Activated T-helper 17 cell treated with anti-CD3 and anti-CD28 coated beads, Interleukin-2, amount 50 U/mL, for 72 hours (primary cell): ENCODE results near the gene RNF169. TPM values are rescaled to one million over a fixed set of nuclear protein-coding genes. Genes with fewer than 3 reads are reported as not detected.
A peak's percentile ranks its signal among the peaks of the same experiment; 100 is the strongest.

ENCODE experiments used
- ATAC-seq: fragments of 150-1000 bp; cut with Tn5 transposase; replicated peaks from 2 replicates; pipeline ENCODE4 v1.10.0; 2021; ENCODE audit warnings: mild to moderate bottlenecking, moderate library complexity
- H3K27ac Mint-ChIP-seq: one replicate; pipeline ENCODE4 v1.8.0; 2022; ENCODE audit warnings: mixed read lengths
- H3K27me3 Mint-ChIP-seq: one replicate; pipeline ENCODE4 v1.8.0; 2022; ENCODE audit warnings: mixed read lengths
- H3K36me3 Mint-ChIP-seq: one replicate; pipeline ENCODE4 v1.8.0; 2022; ENCODE audit warnings: low read depth, mild to moderate bottlenecking, mixed read lengths
- H3K4me1 Mint-ChIP-seq: one replicate; pipeline ENCODE4 v1.8.0; 2022; ENCODE audit warnings: mixed read lengths
- H3K4me3 Mint-ChIP-seq: one replicate; pipeline ENCODE4 v1.8.0; 2022; ENCODE audit warnings: mild to moderate bottlenecking, mixed read lengths
- H3K9me3 Mint-ChIP-seq: one replicate; pipeline ENCODE4 v1.8.0; 2022; ENCODE audit warnings: mixed read lengths
- total RNA-seq, 2 donors: library from RNA; stranded (reverse); gene quantifications; one replicate each; pipeline ENCODE4 v1.2.3, GENCODE V29; 2022

The RNF169 gene
- total RNA-seq, 2 donors from 2014 or later: 14.6 to 15.8 TPM

DNA sequence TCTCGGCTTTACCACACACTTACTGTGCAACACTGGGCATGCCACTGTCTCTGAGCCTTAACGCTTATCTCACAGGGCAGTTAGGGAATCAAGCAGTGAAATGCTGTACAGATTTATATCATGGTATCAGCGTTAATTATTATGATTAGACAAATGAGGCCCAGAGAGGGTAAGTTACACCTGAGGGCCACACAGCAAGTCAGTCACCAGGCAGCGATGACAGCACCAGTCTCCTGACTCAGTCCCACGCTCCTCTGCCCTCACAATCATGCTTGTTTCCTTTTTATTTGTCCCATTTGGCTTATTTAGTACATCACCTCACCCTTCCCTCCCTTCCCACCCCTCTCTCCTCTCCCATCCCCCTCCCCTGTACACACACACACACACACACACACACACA lies 29.6 kb upstream of the RNF169 start:
- ATAC-seq: no peak
- no peaks in the 10 kb centered on the region for H3K9me3 Mint-ChIP-seq
- H3K4me3 Mint-ChIP-seq: no peak overlapping the region
- H3K4me1 Mint-ChIP-seq: no peaks in the 10 kb centered on the region
- no peak overlapping the region for H3K27ac Mint-ChIP-seq
- H3K27me3 Mint-ChIP-seq: peaks cover 3% of the 10 kb centered on the region
- no peaks in the 10 kb centered on the region for H3K36me3 Mint-ChIP-seq

- no peak for ATAC-seq
- Mint-ChIP-seq H3K4me3 (no peak overlapping the region), H3K27me3 (peaks cover 7% of the 10 kb centered on the region), H3K27ac (no peak overlapping the region), H3K9me3 (no peaks in the 10 kb centered on the region), H3K36me3 (no peaks in the 10 kb centered on the region), H3K4me1 (no peaks in the 10 kb centered on the region)
Measured at GRCh38 chr11:74720596-74721478, 27.8 kb upstream of the RNF169 start.

DNA sequence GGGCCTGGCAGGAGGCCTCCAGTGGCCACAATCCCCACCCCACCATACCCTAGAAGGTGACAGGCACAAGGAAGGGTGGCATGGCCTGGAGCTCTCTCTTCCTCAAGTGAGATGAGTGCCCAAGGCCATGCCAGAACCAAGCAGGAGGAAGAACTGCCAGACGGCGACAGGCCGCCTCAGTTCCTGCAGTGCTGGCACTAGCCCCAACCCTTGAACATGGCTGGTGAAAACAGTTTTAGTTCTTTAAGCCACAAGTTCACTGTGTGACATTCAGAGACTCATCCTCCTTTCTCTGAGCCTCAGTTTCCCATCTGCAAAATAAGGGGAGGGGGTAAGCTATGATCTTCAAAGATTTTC lies 27.2 kb upstream of the RNF169 start:
- Mint-ChIP-seq H3K4me3 (no peak overlapping the region), H3K27ac (no peak overlapping the region)

GRCh38 chr11:74723511-74723910 lies 25.1 kb upstream of the RNF169 start:
- Mint-ChIP-seq H3K36me3 (no peaks in the 10 kb centered on the region), H3K27me3 (peaks cover 4% of the 10 kb centered on the region), H3K9me3 (no peaks in the 10 kb centered on the region), H3K27ac (no peak overlapping the region), H3K4me1 (no peaks in the 10 kb centered on the region), H3K4me3 (no peak overlapping the region)
- no peak for ATAC-seq

More for the DNA sequence above, 27.2 kb upstream of the RNF169 start:
- Mint-ChIP-seq H3K9me3 (no peaks in the 10 kb centered on the region), H3K36me3 (no peaks in the 10 kb centered on the region), H3K27me3 (peaks cover 4% of the 10 kb centered on the region), H3K4me1 (no peaks in the 10 kb centered on the region)
- ATAC-seq: no peak

GRCh38 chr11:74725701-74726100 lies 22.9 kb upstream of the RNF169 start:
- no peak overlapping the region for H3K4me3 Mint-ChIP-seq
- no peak overlapping the region for H3K27ac Mint-ChIP-seq
- no peaks in the 10 kb centered on the region for H3K36me3 Mint-ChIP-seq
- no peaks in the 10 kb centered on the region for H3K9me3 Mint-ChIP-seq
- peaks cover 17% of the 10 kb centered on the region for H3K27me3 Mint-ChIP-seq
- H3K4me1 Mint-ChIP-seq: no peaks in the 10 kb centered on the region
- ATAC-seq: no peak

- H3K9me3 Mint-ChIP-seq: no peaks in the 10 kb centered on the region
- H3K27me3 Mint-ChIP-seq: peaks cover 21% of the 10 kb centered on the region
- H3K27ac Mint-ChIP-seq: no peak overlapping the region
- ATAC-seq: peak; percentile 94
- no peaks in the 10 kb centered on the region for H3K4me1 Mint-ChIP-seq
- no peaks in the 10 kb centered on the region for H3K36me3 Mint-ChIP-seq
- no peak overlapping the region for H3K4me3 Mint-ChIP-seq
Measured at GRCh38 chr11:74726547-74727182, 22.0 kb upstream of the RNF169 start.

DNA sequence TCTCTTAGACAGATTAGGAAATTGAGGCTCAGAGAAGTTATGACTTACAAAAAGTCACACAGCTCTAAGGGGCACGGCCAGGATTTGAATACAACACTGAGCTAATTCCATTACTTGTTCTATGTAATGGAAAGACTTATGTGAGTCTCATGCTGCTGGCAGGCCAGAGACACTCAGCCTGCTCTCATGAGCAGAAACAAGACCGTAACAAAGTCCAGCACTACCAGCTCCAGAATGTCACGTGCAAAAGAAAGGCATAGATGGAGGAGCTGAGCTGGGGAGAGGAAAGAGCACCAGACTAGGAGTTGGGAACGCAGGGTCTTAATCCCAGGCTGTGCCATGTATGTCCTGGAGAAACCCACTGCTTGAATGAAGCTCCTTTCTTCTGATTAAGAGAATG lies 19.3 kb upstream of the RNF169 start:
- Mint-ChIP-seq H3K36me3 (no peaks in the 10 kb centered on the region), H3K27ac (no peak overlapping the region), H3K4me1 (peaks cover 4% of the 10 kb centered on the region), H3K9me3 (no peaks in the 10 kb centered on the region), H3K27me3 (peaks cover 41% of the 10 kb centered on the region), H3K4me3 (no peak overlapping the region)
- ATAC-seq: no peak

DNA sequence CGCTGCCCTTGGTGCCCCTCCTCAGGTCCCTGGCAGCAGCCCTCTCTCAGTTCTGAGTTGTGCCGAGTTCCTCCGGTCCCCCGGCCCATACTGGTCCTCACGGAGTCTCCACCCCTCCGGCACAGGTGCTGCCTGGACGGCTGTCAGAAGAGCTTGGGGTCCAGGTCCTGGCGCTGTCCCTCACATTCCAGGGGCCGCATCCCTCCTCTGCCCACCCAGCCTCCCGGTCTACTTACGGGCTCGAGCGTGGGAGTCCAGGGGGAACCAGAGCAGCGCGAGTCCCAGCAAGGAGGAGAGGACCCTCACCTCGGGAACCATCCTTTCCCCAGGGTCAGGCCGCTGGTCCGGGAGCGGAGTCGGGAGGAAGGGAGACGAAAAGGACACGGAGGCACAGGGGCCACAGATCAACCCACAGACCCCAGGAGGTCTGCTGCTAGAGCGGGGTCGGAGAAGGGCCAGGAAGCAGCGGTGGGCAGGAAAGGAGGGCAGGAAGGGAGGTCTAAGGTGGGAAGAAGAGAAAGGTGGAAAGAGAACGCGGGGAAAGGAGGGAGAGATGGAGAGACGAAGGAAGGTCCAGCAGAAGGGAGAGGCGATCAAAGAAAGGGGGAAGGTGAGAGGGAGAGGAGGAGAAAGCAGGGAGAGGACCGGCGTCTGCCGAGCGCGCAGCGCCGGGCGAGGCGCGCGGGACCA lies 17.9 kb upstream of the RNF169 start:
- ATAC-seq: no peak
- H3K36me3 Mint-ChIP-seq: no peaks in the 10 kb centered on the region
- H3K4me1 Mint-ChIP-seq: peaks cover 4% of the 10 kb centered on the region
- peak overlapping the region; percentile 7 for H3K4me3 Mint-ChIP-seq
- H3K27me3 Mint-ChIP-seq: peaks cover 46% of the 10 kb centered on the region
- no peak overlapping the region for H3K27ac Mint-ChIP-seq
- no peaks in the 10 kb centered on the region for H3K9me3 Mint-ChIP-seq

GRCh38 chr11:74731301-74732094 lies 17.2 kb upstream of the RNF169 start, which contains the start of gene CHRDL2:
Gene CHRDL2, minus strand, starts transcription at chr11:74731426. Its CDS starts 538 bp downstream, at chr11:74730888.
- no peak within 1 kb of the TSS for H3K27ac Mint-ChIP-seq
- H3K9me3 Mint-ChIP-seq: no peaks in the 10 kb centered on the region
- peaks cover 4% of the 10 kb centered on the region for H3K4me1 Mint-ChIP-seq
- H3K36me3 Mint-ChIP-seq: no peaks in the 10 kb centered on the region
- no peak for ATAC-seq
- peak within 1 kb of the TSS; percentile 7 for H3K4me3 Mint-ChIP-seq
- peaks cover 50% of the 10 kb centered on the region for H3K27me3 Mint-ChIP-seq

DNA sequence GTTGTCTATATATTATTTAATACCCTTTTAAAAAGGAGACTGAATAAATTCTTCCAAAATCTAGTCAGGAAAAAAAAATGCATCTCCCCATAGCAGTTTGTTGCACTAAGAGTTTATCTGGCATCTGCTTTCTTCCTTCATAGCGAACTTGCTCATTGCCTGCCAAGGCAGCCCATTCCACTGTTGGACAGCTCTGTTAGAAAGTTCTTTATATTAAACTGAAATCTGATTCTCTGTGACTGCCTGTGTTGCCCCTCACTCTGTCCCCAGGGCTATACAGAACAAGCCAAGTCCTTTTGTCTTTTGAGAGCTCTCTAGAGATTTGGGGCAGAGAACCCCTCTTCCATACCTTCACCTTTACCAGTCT lies 14.1 kb upstream of the RNF169 start:
- Mint-ChIP-seq H3K4me1 (peaks cover 7% of the 10 kb centered on the region), H3K36me3 (no peaks in the 10 kb centered on the region)

GRCh38 chr11:74735365-74735928 lies 13.2 kb upstream of the RNF169 start:
- no peak for ATAC-seq
- Mint-ChIP-seq H3K27me3 (peaks cover 56% of the 10 kb centered on the region), H3K36me3 (no peaks in the 10 kb centered on the region), H3K9me3 (no peaks in the 10 kb centered on the region), H3K4me1 (peaks cover 11% of the 10 kb centered on the region), H3K27ac (no peak overlapping the region), H3K4me3 (no peak overlapping the region)

More for the DNA sequence above, 14.1 kb upstream of the RNF169 start:
- Mint-ChIP-seq H3K9me3 (no peaks in the 10 kb centered on the region), H3K27ac (no peak overlapping the region), H3K4me3 (no peak overlapping the region), H3K27me3 (peaks cover 62% of the 10 kb centered on the region)
- no peak for ATAC-seq

DNA sequence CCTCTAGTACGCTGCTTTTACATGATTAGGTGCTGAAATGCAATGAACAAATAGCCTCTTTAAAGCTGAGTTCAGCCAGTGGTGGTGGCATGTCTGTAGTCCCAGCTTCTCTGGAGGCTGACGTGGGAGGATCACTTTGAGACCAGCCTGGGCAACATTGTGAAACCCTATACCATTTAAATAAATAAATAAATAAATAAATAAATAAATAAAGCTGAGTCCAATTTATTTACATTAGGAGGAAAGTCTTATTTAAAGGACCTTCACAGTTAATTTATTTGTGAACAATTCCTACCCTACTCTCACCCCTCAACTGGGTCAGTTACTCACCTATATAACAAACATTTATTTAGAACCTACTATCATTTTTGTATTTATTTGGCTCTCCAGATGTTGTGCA lies 12.6 kb upstream of the RNF169 start:
- H3K27ac Mint-ChIP-seq: no peak overlapping the region
- H3K36me3 Mint-ChIP-seq: no peaks in the 10 kb centered on the region
- H3K4me1 Mint-ChIP-seq: peaks cover 11% of the 10 kb centered on the region
- no peak overlapping the region for H3K4me3 Mint-ChIP-seq
- no peaks in the 10 kb centered on the region for H3K9me3 Mint-ChIP-seq
- H3K27me3 Mint-ChIP-seq: peaks cover 50% of the 10 kb centered on the region
- ATAC-seq: no peak

DNA sequence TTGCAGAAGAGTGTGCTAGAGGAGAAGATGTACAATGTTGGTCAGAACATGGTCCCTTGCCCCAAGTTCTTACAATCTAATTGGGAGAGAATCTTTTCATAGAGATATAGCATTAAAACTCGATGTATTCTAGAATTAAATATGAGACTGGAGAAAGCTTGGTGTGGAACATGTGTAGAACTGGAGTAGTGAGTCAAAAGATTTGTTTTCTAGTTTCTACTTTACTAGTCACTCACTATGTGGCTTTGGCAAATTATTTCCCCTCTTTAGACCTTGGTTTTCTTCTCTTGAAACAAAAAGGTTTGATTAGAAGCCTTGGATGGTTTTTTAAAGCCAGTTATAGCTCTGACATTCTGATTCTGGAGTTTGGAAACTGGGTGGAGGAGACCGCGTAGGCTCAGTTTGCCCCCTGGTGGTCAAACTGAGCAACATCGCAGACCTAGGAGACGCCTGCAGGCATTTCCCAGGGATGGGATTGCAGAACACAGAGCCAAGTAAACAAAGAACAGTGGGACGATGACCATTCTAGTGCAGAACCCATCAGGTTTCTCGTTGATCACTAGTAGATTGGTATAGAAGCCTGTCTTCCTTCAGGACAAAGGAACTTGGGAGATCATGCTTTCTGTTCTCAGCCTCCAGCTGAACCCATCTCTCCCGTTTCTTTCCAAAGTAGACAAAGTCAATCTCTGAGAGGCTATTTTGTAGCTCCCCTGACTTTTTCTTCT lies 8.9 kb upstream of the RNF169 start:
- H3K27ac Mint-ChIP-seq: no peak overlapping the region
- ATAC-seq: peak; percentile 86
- no peak overlapping the region for H3K4me3 Mint-ChIP-seq
- peaks cover 8% of the 10 kb centered on the region for H3K4me1 Mint-ChIP-seq
- H3K36me3 Mint-ChIP-seq: no peaks in the 10 kb centered on the region
- H3K9me3 Mint-ChIP-seq: no peaks in the 10 kb centered on the region
- H3K27me3 Mint-ChIP-seq: peaks cover 26% of the 10 kb centered on the region
